Thyroid gland (tissue), 4 donors: ENCODE results near the gene SCYL1.

ENCODE experiments used
- CTCF ChIP-seq, 6 experiments: fragments of 200-600 bp in 3 of 6; fragments of 450-650 bp in 3 of 6; sonication (generic) in 3 of 6; IDR thresholded peaks; one replicate each; pipeline ENCODE4 v1.5.1; 2016 to 2019; ENCODE audit warnings: antibody characterized with exemption in 6 of 6, mild to moderate bottlenecking in 2 of 6, inconsistent platforms in 1 of 6, moderate library complexity in 1 of 6
- POLR2A ChIP-seq, 2 donors: fragments of 450-650 bp; IDR thresholded peaks; one replicate each; pipeline ENCODE4 v1.6.1; 2017; ENCODE audit warnings: antibody characterized with exemption in 2 of 2, mild to moderate bottlenecking in 2 of 2, moderate library complexity in 1 of 2

DNA sequence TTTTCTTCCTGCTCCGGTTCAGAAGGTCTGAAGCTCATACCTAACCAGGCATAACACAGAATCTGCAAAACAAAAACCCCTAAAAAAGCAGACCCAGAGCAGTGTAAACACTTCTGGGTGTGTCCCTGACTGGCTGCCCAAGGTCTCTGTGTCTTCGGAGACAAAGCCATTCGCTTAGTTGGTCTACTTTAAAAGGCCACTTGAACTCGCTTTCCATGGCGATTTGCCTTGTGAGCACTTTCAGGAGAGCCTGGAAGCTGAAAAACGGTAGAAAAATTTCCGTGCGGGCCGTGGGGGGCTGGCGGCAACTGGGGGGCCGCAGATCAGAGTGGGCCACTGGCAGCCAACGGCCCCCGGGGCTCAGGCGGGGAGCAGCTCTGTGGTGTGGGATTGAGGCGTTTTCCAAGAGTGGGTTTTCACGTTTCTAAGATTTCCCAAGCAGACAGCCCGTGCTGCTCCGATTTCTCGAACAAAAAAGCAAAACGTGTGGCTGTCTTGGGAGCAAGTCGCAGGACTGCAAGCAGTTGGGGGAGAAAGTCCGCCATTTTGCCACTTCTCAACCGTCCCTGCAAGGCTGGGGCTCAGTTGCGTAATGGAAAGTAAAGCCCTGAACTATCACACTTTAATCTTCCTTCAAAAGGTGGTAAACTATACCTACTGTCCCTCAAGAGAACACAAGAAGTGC, 26.7 kb upstream of the SCYL1 start:
- TF ChIP-seq CTCF (IDR thresholded peaks at IDR 0.05): no peak
- peak in 1 of 2 donors; percentile 2 for TF ChIP-seq POLR2A (IDR thresholded peaks at IDR 0.05)
